Naive B cell (primary cell): ENCODE results near the gene GREB1. TPM values are rescaled to one million over a fixed set of nuclear protein-coding genes. Genes with fewer than 3 reads are reported as not detected.

Source experiments
- ATAC-seq, 2 donors: fragments of 150-1000 bp; cut with Tn5 transposase; 2 replicates each; pipeline ENCODE4 v1.10.0; 2021; ENCODE audit warnings: low read depth in 2 of 2, mild to moderate bottlenecking in 2 of 2, moderate library complexity in 2 of 2
- DNase-seq: peaks from one replicate; pipeline ENCODE4 v3.0.0; 2022
- H3K27ac Mint-ChIP-seq, 6 donors: one replicate each; pipeline ENCODE4 v1.8.0; 2020 to 2022; ENCODE audit warnings: mild to moderate bottlenecking in 6 of 6, mixed read lengths in 6 of 6, moderate library complexity in 5 of 6, inconsistent platforms in 2 of 6
- H3K27me3 Mint-ChIP-seq, 3 donors: one replicate each; pipeline ENCODE4 v1.8.0; 2021 to 2022; ENCODE audit warnings: mixed read lengths in 3 of 3, mild to moderate bottlenecking in 1 of 3
- H3K36me3 Mint-ChIP-seq, 2 donors: one replicate each; pipeline ENCODE4 v1.8.0; 2020 to 2022; ENCODE audit warnings: mixed read lengths in 2 of 2, inconsistent platforms in 1 of 2, mild to moderate bottlenecking in 1 of 2
- H3K4me1 Mint-ChIP-seq, 3 donors: one replicate each; pipeline ENCODE4 v1.8.0; 2020 to 2022; ENCODE audit warnings: mixed read lengths in 3 of 3, inconsistent platforms in 1 of 3, mild to moderate bottlenecking in 1 of 3, moderate library complexity in 1 of 3
- H3K4me3 Mint-ChIP-seq, 8 donors: one replicate each; pipeline ENCODE4 v1.8.0; 2020 to 2022; ENCODE audit warnings: mild to moderate bottlenecking in 8 of 8, mixed read lengths in 8 of 8, moderate library complexity in 8 of 8, inconsistent platforms in 2 of 8
- H3K9me3 Mint-ChIP-seq, 7 donors: one replicate each; pipeline ENCODE4 v1.8.0; 2020 to 2022; ENCODE audit warnings: mixed read lengths in 7 of 7, mild to moderate bottlenecking in 5 of 7, inconsistent platforms in 2 of 7, moderate library complexity in 1 of 7
- polyA plus RNA-seq, 6 donors: library from polyadenylated mRNA; unstranded; fragments of 300-500 nt; fragmentation: Illumina TruSeq; gene quantifications; one replicate each; pipeline ENCODE4 v1.2.3, GENCODE V29; 2021; ENCODE audit warnings: low read depth in 6 of 6

Gene GREB1
- polyA plus RNA-seq, 6 donors from 2014 or later, result not detected

- H3K4me3 Mint-ChIP-seq, result no peak overlapping the region
- H3K27ac Mint-ChIP-seq, result no peak overlapping the region
- no peak for ATAC-seq
- peaks cover 15 to 19% (median 17%) of the 10 kb centered on the region in 3 donors for H3K4me1 Mint-ChIP-seq
- H3K27me3 Mint-ChIP-seq, result peaks cover 37 to 67% (median 54%) of the 10 kb centered on the region in 3 donors
- DNase-seq, result no peak
- peaks cover 0 to 8% of the 10 kb centered on the region in 2 donors for H3K36me3 Mint-ChIP-seq
- no peaks in the 10 kb centered on the region for H3K9me3 Mint-ChIP-seq
Observed at GRCh38 chr2:11683966-11684365, 150.1 kb downstream of the GREB1 start.

- peak overlapping the region in 1 of 6 donors; percentile 3 for H3K27ac Mint-ChIP-seq
- no peaks in the 10 kb centered on the region for H3K9me3 Mint-ChIP-seq
Observed at GRCh38 chr2:11684894-11685460, 151.1 kb downstream of the GREB1 start.

DNA sequence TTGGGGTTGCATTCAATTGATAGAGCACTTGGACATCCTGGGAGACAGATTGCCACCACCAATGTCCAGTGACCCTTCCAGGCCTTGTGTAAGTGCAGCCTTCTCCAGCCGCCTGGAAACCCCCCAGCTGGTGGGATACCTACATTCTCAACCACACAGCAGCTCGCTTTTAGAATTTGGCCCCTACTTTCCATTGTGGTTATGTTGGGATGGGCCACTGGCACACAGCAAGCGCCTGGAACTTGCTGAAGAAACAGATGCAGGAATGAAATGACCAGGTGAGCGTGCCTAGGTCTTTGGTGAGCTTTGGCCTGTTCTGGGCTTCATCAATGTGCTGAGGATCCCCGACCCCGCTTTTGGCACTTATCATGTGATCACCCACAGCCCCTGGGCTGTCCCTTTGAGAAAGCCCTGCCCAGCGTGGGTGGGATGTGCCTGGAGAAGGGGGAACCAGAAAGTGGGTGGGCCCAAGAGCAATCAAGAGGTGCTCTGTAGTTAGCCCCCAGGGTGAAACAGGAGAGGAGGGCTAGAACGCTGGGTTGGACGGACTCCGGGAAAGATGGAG lies 152.1 kb downstream of the GREB1 start:
- no peak overlapping the region for H3K4me3 Mint-ChIP-seq
- no peak overlapping the region for H3K27ac Mint-ChIP-seq

More at GRCh38 chr2:11684894-11685460, 151.1 kb downstream of the GREB1 start:
- Mint-ChIP-seq H3K4me3 (no peak overlapping the region), H3K27me3 (peaks cover 33 to 62% (median 45%) of the 10 kb centered on the region in 3 donors), H3K4me1 (peaks cover 16 to 19% (median 17%) of the 10 kb centered on the region in 3 donors), H3K36me3 (peaks cover 0 to 8% of the 10 kb centered on the region in 2 donors)
- no peak for DNase-seq
- ATAC-seq, result no peak

DNA sequence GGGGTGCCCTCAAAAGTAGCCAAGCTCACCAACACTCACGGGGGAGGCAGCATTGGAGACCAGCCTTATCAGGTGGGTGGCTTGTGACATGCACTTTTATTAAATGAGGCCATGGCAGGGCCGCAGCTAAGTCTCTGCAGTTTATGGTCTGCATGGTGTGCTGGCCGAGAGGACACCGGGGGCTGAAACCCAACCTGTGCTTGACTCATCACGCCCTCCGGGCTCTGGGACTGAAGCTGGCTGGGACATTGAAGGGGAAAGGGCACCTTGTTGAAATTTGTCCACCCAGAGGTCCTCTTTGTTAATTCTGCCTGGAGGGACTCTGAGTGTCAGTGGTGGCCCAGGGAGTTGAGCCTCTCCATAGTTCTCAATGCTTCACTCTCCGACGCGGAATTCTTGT lies 153.9 kb downstream of the GREB1 start:
- ATAC-seq (no peak), DNase-seq (no peak)
- Mint-ChIP-seq H3K27ac (no peak overlapping the region), H3K27me3 (peaks cover 20 to 57% (median 35%) of the 10 kb centered on the region in 3 donors), H3K4me3 (peak overlapping the region in 2 of 8 donors; percentile 41 to 55), H3K4me1 (peaks cover 9 to 13% (median 12%) of the 10 kb centered on the region in 3 donors), H3K36me3 (peaks cover 0 to 8% of the 10 kb centered on the region in 2 donors), H3K9me3 (no peaks in the 10 kb centered on the region)

More for the DNA sequence above, 152.1 kb downstream of the GREB1 start:
- Mint-ChIP-seq H3K4me1 (peaks cover 16 to 19% (median 17%) of the 10 kb centered on the region in 3 donors), H3K9me3 (no peaks in the 10 kb centered on the region), H3K27me3 (peaks cover 25 to 70% (median 45%) of the 10 kb centered on the region in 3 donors), H3K36me3 (peaks cover 0 to 8% of the 10 kb centered on the region in 2 donors)
- DNase-seq, result no peak
- ATAC-seq, result no peak

- peaks cover 15 to 55% (median 29%) of the 10 kb centered on the region in 3 donors for H3K27me3 Mint-ChIP-seq
Observed at GRCh38 chr2:11688222-11689069, 154.6 kb downstream of the GREB1 start.

DNA sequence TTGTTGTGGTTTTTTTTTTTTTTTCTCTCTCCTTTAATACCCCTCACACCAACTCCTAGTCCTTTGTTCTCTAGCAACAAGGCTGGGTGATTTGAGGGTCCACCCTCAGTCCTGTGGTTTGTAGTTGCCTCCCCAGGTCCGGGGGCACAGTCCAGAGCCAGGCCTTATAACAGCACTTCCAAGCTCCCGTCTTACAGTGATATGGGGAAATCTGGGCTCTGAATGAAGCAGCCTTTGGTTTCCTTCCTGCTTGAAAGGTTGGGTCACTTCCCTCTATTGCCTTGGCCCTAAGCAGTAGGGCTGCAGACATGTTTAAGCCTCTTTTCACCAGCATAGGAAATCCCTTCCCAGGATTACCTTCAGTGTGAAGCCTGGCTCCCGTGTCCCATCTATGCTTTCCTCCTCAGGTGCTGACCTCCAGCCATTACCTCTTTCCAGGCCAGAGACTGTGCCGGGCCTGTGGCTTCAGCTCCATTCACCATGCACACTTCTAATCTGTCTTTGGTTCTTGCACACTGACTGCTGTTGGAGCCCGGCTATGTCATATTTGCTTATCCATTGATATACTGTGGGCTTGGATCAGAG lies 157.3 kb downstream of the GREB1 start:
- no peaks in the 10 kb centered on the region for H3K36me3 Mint-ChIP-seq
- DNase-seq (no peak), ATAC-seq (no peak)
- H3K27me3 Mint-ChIP-seq, result peaks cover 14 to 43% (median 19%) of the 10 kb centered on the region in 3 donors
- H3K27ac Mint-ChIP-seq, result no peak overlapping the region
- H3K4me1 Mint-ChIP-seq, result peaks cover 9 to 17% (median 12%) of the 10 kb centered on the region in 3 donors
- H3K4me3 Mint-ChIP-seq, result no peak overlapping the region
- no peaks in the 10 kb centered on the region for H3K9me3 Mint-ChIP-seq

More at GRCh38 chr2:11688222-11689069, 154.6 kb downstream of the GREB1 start:
- Mint-ChIP-seq H3K36me3 (peaks cover 0 to 8% of the 10 kb centered on the region in 2 donors), H3K27ac (peak overlapping the region in 3 of 6 donors; percentile 1 to 60 (median 54)), H3K4me3 (peak overlapping the region in 7 of 8 donors; percentile 33 to 81 (median 41)), H3K9me3 (no peaks in the 10 kb centered on the region), H3K4me1 (peaks cover 9 to 17% (median 16%) of the 10 kb centered on the region in 3 donors)
- peak; percentile 91 to 93 for ATAC-seq
- DNase-seq, result peak; percentile 80

Other genes with a start within 250 kb of the GREB1 start
- gene ROCK2, start 189.4 kb upstream of the GREB1 start, polyA plus RNA-seq, result 10 to 100 TPM in 3 of 6 donors, 1 to 10 TPM in 3; 3.2 to 21.2 (median 10.0) TPM
- 10 to 100 TPM in 1 of 6 donors, 1 to 10 TPM in 5; 1.9 to 11.0 (median 2.9) TPM for gene E2F6, start 67.9 kb upstream of the GREB1 start, polyA plus RNA-seq
- gene NTSR2, start 136.2 kb downstream of the GREB1 start, polyA plus RNA-seq, result not detected
- gene LPIN1, start 212.6 kb downstream of the GREB1 start, polyA plus RNA-seq, result 10 to 100 TPM in 3 of 6 donors, 1 to 10 TPM in 3; 4.6 to 12.8 (median 9.7) TPM